H9 (cell line): ENCODE results near the gene SAG. TPM values are rescaled to one million over a fixed set of nuclear protein-coding genes. Genes with fewer than 3 reads are reported as not detected.

Experiments used
- DNase-seq: peaks from one replicate; pipeline ENCODE4 v3.0.0-alpha.2; 2017
- H2AFZ ChIP-seq: one replicate; pipeline ENCODE4 v1.6.1; 2013; ENCODE audit warnings: mild to moderate bottlenecking, low read length, control low read depth, moderate library complexity
- H2AK5ac ChIP-seq: 2 replicates; pipeline ENCODE4 v1.6.1; 2013; ENCODE audit warnings: low read length, control low read depth, mixed read lengths; ENCODE audit not compliant: insufficient read length
- H2BK120ac ChIP-seq: one replicate; pipeline ENCODE4 v1.6.1; 2013; ENCODE audit warnings: low read depth, mild to moderate bottlenecking, low read length, control low read depth, inconsistent platforms; ENCODE audit not compliant: poor library complexity, severe bottlenecking
- H2BK12ac ChIP-seq: 2 replicates; pipeline ENCODE4 v1.6.1; 2013; ENCODE audit warnings: low read length, control low read depth, mixed read lengths, low read depth; ENCODE audit not compliant: insufficient read length
- H2BK15ac ChIP-seq: 2 replicates; pipeline ENCODE4 v1.6.1; 2013; ENCODE audit warnings: low read depth, low read length, control low read depth
- H2BK20ac ChIP-seq: one replicate; pipeline ENCODE4 v1.6.1; 2013; ENCODE audit warnings: low read depth, mild to moderate bottlenecking, low read length, control low read depth, inconsistent platforms; ENCODE audit not compliant: poor library complexity, severe bottlenecking
- H2BK5ac ChIP-seq: 2 replicates; pipeline ENCODE4 v1.6.1; 2013; ENCODE audit warnings: low read length, control low read depth, mixed read lengths; ENCODE audit not compliant: insufficient read length
- H3K14ac ChIP-seq: 2 replicates; pipeline ENCODE4 v1.6.1; 2013; ENCODE audit warnings: low read length, control low read depth; ENCODE audit not compliant: insufficient read depth
- H3K18ac ChIP-seq: 2 replicates; pipeline ENCODE4 v1.6.1; 2013; ENCODE audit warnings: low read depth, mild to moderate bottlenecking, mixed read lengths, low read length, control low read depth; ENCODE audit not compliant: insufficient read length
- H3K23ac ChIP-seq: 2 replicates; pipeline ENCODE4 v1.6.1; 2013; ENCODE audit warnings: low read length, control low read depth, mixed read lengths, low read depth; ENCODE audit not compliant: insufficient read length
- H3K23me2 ChIP-seq: 2 replicates; pipeline ENCODE4 v1.6.1; 2013; ENCODE audit warnings: low read depth, mild to moderate bottlenecking, mixed read lengths, low read length, control low read depth; ENCODE audit not compliant: insufficient read length, poor library complexity, severe bottlenecking
- H3K27ac ChIP-seq: 2 replicates; pipeline ENCODE4 v1.5.1; 2013; ENCODE audit warnings: low read length, control low read depth, mixed read lengths, low read depth; ENCODE audit not compliant: insufficient read length
- H3K27me3 ChIP-seq: 2 replicates; pipeline ENCODE4 v1.6.1; 2013; ENCODE audit warnings: low read length, control low read depth, inconsistent platforms; ENCODE audit not compliant: insufficient read depth
- H3K4ac ChIP-seq: 2 replicates; pipeline ENCODE4 v1.6.1; 2013; ENCODE audit warnings: low read depth, mild to moderate bottlenecking, control low read depth, inconsistent platforms, low read length, moderate library complexity
- H3K4me1 ChIP-seq: 2 replicates; pipeline ENCODE4 v1.6.1; 2013; ENCODE audit warnings: low read length, control low read depth, inconsistent platforms; ENCODE audit not compliant: insufficient read depth
- H3K4me2 ChIP-seq: 2 replicates; pipeline ENCODE4 v1.6.1; 2013; ENCODE audit warnings: low read length, control low read depth, mixed read lengths; ENCODE audit not compliant: insufficient read length, insufficient read depth
- H3K56ac ChIP-seq: 2 replicates; pipeline ENCODE4 v1.6.1; 2013; ENCODE audit warnings: low read depth, mild to moderate bottlenecking, mixed read lengths, low read length, control low read depth; ENCODE audit not compliant: insufficient read length
- H3K79me1 ChIP-seq: 2 replicates; pipeline ENCODE4 v1.6.1; 2013; ENCODE audit warnings: low read depth, mild to moderate bottlenecking, moderate library complexity, low read length, control low read depth, inconsistent platforms; ENCODE audit not compliant: insufficient read depth, poor library complexity, severe bottlenecking
- H3K79me2 ChIP-seq: 2 replicates; pipeline ENCODE4 v1.6.1; 2013; ENCODE audit warnings: low read length, control low read depth, inconsistent platforms; ENCODE audit not compliant: insufficient read depth
- H3K9ac ChIP-seq: 2 replicates; pipeline ENCODE4 v1.6.1; 2013; ENCODE audit warnings: low read length, control low read depth, mixed read lengths; ENCODE audit not compliant: insufficient read length; ENCODE audit errors: extremely low read depth
- H3K9me3 ChIP-seq: one replicate; pipeline ENCODE4 v1.6.1; 2013; ENCODE audit warnings: low read depth, low read length, inconsistent platforms; ENCODE audit not compliant: control insufficient read depth
- H3T11ph ChIP-seq: one replicate; pipeline ENCODE4 v1.6.1; 2013; ENCODE audit warnings: mild to moderate bottlenecking, low read length, control low read depth, inconsistent platforms
- H4K20me1 ChIP-seq: one replicate; pipeline ENCODE4 v1.6.1; 2013; ENCODE audit not compliant: control insufficient read depth, insufficient read length, insufficient read depth
- H4K5ac ChIP-seq: 2 replicates; pipeline ENCODE4 v1.6.1; 2013; ENCODE audit warnings: low read depth, mild to moderate bottlenecking, mixed read lengths, low read length, control low read depth; ENCODE audit not compliant: insufficient read length
- H4K8ac ChIP-seq: replicated peaks from 2 replicates; pipeline ENCODE4 v1.6.1; 2013; ENCODE audit warnings: low read length, control low read depth, mixed read lengths, low read depth; ENCODE audit not compliant: insufficient read length
- H4K91ac ChIP-seq: 2 replicates; pipeline ENCODE4 v1.6.1; 2013; ENCODE audit warnings: low read depth, mild to moderate bottlenecking, moderate library complexity, mixed read lengths, low read length, control low read depth; ENCODE audit not compliant: insufficient read length
- H3K27ac Mint-ChIP-seq, 3 experiments: 2 replicates in 2 of 3; 3 replicates in 1 of 3; pipeline ENCODE4 v1.8.0; 2020 to 2021; ENCODE audit warnings: mixed read lengths in 3 of 3, mild to moderate bottlenecking in 1 of 3, moderate library complexity in 1 of 3
- H3K27me3 Mint-ChIP-seq: 2 replicates; pipeline ENCODE4 v1.8.0; 2021; ENCODE audit warnings: low read depth, mild to moderate bottlenecking, moderate library complexity, mixed read lengths
- H3K36me3 Mint-ChIP-seq, 3 experiments: 2 replicates in 2 of 3; 3 replicates in 1 of 3; pipeline ENCODE4 v1.8.0; 2020 to 2021; ENCODE audit warnings: low read depth in 3 of 3, mixed read lengths in 3 of 3; ENCODE audit not compliant: insufficient read depth in 1 of 3
- H3K4me1 Mint-ChIP-seq, 2 experiments: 2 replicates each; pipeline ENCODE4 v1.8.0; 2020; ENCODE audit warnings: mixed read lengths in 2 of 2
- H3K4me3 Mint-ChIP-seq, 2 experiments: 2 replicates in 1 of 2; 3 replicates in 1 of 2; pipeline ENCODE4 v1.8.0; 2020 to 2021; ENCODE audit warnings: mild to moderate bottlenecking in 2 of 2, mixed read lengths in 2 of 2, moderate library complexity in 1 of 2
- H3K9me3 Mint-ChIP-seq, 2 experiments: 2 replicates in 1 of 2; 3 replicates in 1 of 2; pipeline ENCODE4 v1.8.0; 2020; ENCODE audit warnings: mild to moderate bottlenecking in 2 of 2, mixed read lengths in 2 of 2, moderate library complexity in 1 of 2
- WGBS: extraction: QIAGEN DNeasy Blood & Tissue Kit; methylation state at CpG from one replicate; pipeline ENCODE4 v1.1.7; 2013; ENCODE audit warnings: missing lambda C conversion rate, low lambda C conversion rate, mixed read lengths; ENCODE audit not compliant: insufficient read length; ENCODE audit errors: extremely low coverage; 5-methylcytosine and 5-hydroxymethylcytosine counted together
- total RNA-seq: library from RNA; stranded (reverse); gene quantifications from 2 replicates; pipeline ENCODE4 v1.2.1, GENCODE V29; 2021
- TF ChIP-seq, protein P1 (sequence below): fragments of 200-600 bp; sonication (generic); conservative IDR thresholded peaks from 3 replicates; pipeline ENCODE4 v1.8.0; 2021; ENCODE audit warnings: antibody characterized with exemption, mild to moderate bottlenecking

Gene SAG
- total RNA-seq, 1 experiment from 2014 or later, result not detected

GRCh38 chr2:233342301-233342700 lies 34.7 kb downstream of the SAG start:
- DNase-seq, result no peak
- peaks cover 0 to 5% (median 0%) of the 10 kb centered on the region in 3 experiments; a peak in 1 of 7 replicates for H3K36me3 Mint-ChIP-seq

More at GRCh38 chr2:233342301-233342700, 34.7 kb downstream of the SAG start:
- no peak overlapping the region for H3K4ac ChIP-seq
- 0 out of 4 replicates have a peak, but pooled peaks cover 3 to 4% of the 10 kb centered on the region in 2 experiments for H3K4me1 Mint-ChIP-seq
- no peak overlapping the region for H2BK120ac ChIP-seq
- no peak overlapping the region for H4K8ac ChIP-seq
- H2BK12ac ChIP-seq, result no peak overlapping the region
- no peak overlapping the region for H3K14ac ChIP-seq
- no CpG with 5 or more reads among the region's 5 CpGs for WGBS
- H2AFZ ChIP-seq, result no peak overlapping the region
- H3K18ac ChIP-seq, result no peak overlapping the region
- no peak overlapping the region for H3K9ac ChIP-seq
- no peak overlapping the region for H3K56ac ChIP-seq
- no peak overlapping the region for H3T11ph ChIP-seq
- H3K4me3 Mint-ChIP-seq, result no peak overlapping the region
- no peaks in the 10 kb centered on the region for H3K23me2 ChIP-seq
- no peak overlapping the region for H4K91ac ChIP-seq
- no peak overlapping the region for H2BK20ac ChIP-seq
- H3K4me2 ChIP-seq, result no peak overlapping the region
- no peak overlapping the region for H3K27ac Mint-ChIP-seq
- H4K5ac ChIP-seq, result no peak overlapping the region
- peaks cover 47% of the 10 kb centered on the region for H3K27me3 Mint-ChIP-seq
- no peak overlapping the region for H2BK15ac ChIP-seq
- no peaks in the 10 kb centered on the region for H3K79me1 ChIP-seq
- no peaks in the 10 kb centered on the region for H3K27me3 ChIP-seq
- H3K23ac ChIP-seq, result no peak overlapping the region
- no peak overlapping the region for H2AK5ac ChIP-seq
- no peaks in the 10 kb centered on the region for H4K20me1 ChIP-seq
- H3K79me2 ChIP-seq, result no peaks in the 10 kb centered on the region
- no peaks in the 10 kb centered on the region for H3K4me1 ChIP-seq
- H2BK5ac ChIP-seq, result no peak overlapping the region
- no peak overlapping the region for H3K27ac ChIP-seq
- peaks cover 4 to 6% of the 10 kb centered on the region in 2 experiments; a peak in 3 of 5 replicates for H3K9me3 Mint-ChIP-seq
- H3K9me3 ChIP-seq, result no peaks in the 10 kb centered on the region
- TF ChIP-seq, protein P1, sequence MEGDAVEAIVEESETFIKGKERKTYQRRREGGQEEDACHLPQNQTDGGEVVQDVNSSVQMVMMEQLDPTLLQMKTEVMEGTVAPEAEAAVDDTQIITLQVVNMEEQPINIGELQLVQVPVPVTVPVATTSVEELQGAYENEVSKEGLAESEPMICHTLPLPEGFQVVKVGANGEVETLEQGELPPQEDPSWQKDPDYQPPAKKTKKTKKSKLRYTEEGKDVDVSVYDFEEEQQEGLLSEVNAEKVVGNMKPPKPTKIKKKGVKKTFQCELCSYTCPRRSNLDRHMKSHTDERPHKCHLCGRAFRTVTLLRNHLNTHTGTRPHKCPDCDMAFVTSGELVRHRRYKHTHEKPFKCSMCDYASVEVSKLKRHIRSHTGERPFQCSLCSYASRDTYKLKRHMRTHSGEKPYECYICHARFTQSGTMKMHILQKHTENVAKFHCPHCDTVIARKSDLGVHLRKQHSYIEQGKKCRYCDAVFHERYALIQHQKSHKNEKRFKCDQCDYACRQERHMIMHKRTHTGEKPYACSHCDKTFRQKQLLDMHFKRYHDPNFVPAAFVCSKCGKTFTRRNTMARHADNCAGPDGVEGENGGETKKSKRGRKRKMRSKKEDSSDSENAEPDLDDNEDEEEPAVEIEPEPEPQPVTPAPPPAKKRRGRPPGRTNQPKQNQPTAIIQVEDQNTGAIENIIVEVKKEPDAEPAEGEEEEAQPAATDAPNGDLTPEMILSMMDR, result no peak
